ENCODE results near the gene SMG9. TPM values are rescaled to one million over a fixed set of nuclear protein-coding genes. Genes with fewer than 3 reads are reported as not detected.

Gene SMG9
- total RNA-seq, 1 donor from 2014 or later: 126 TPM

GRCh38 chr19:43720936-43721335 lies 33.8 kb downstream of the SMG9 start:
- Histone ChIP-seq H3K27me3 (no peaks in the 10 kb centered on the region), H3K4me3 (no peak overlapping the region), H3K9me3 (no peaks in the 10 kb centered on the region), H3K27ac (no peak overlapping the region), H3K36me3 (no peaks in the 10 kb centered on the region), H3K4me1 (no peaks in the 10 kb centered on the region)
- no peak for DNase-seq (ENCODE audit: low spot score in 2 of 2)
- no peak for TF ChIP-seq CTCF (IDR thresholded peaks at IDR 0.05)
- intact Hi-C loops (cut with DNase I): no loop called here

- H3K36me3 ChIP-seq: no peaks in the 10 kb centered on the region
- H3K27ac ChIP-seq: no peak overlapping the region
- H3K9me3 ChIP-seq: no peaks in the 10 kb centered on the region
- DNase-seq (ENCODE audit: low spot score in 2 of 2): no peak
- TF ChIP-seq CTCF (IDR thresholded peaks at IDR 0.05): no peak
- H3K4me1 ChIP-seq: no peaks in the 10 kb centered on the region
- H3K4me3 ChIP-seq: no peak overlapping the region
- H3K27me3 ChIP-seq: no peaks in the 10 kb centered on the region
- intact Hi-C loops (cut with DNase I): no loop called here
These were observed 34.8 kb downstream of the SMG9 start for GRCh38 chr19:43719918-43720317.

GRCh38 chr19:43719378-43719868 lies 35.3 kb downstream of the SMG9 start:
- Histone ChIP-seq H3K27me3 (no peaks in the 10 kb centered on the region), H3K4me1 (no peaks in the 10 kb centered on the region), H3K36me3 (no peaks in the 10 kb centered on the region), H3K27ac (no peak overlapping the region), H3K9me3 (no peaks in the 10 kb centered on the region), H3K4me3 (no peak overlapping the region)
- DNase-seq (ENCODE audit: low spot score in 2 of 2): no peak
- TF ChIP-seq CTCF (IDR thresholded peaks at IDR 0.05): no peak
- intact Hi-C loops (cut with DNase I): no loop called here

GRCh38 chr19:43718627-43719377 lies 36.0 kb downstream of the SMG9 start:
- H3K27me3 ChIP-seq: no peaks in the 10 kb centered on the region
- H3K9me3 ChIP-seq: no peaks in the 10 kb centered on the region
- intact Hi-C loops (cut with DNase I): no loop called here
- no peak overlapping the region for H3K4me3 ChIP-seq
- no peak for TF ChIP-seq CTCF (IDR thresholded peaks at IDR 0.05)
- no peak overlapping the region for H3K27ac ChIP-seq
- no peaks in the 10 kb centered on the region for H3K36me3 ChIP-seq
- no peaks in the 10 kb centered on the region for H3K4me1 ChIP-seq
- no peak for DNase-seq (ENCODE audit: low spot score in 2 of 2)

- H3K9me3 ChIP-seq: no peaks in the 10 kb centered on the region
- H3K4me3 ChIP-seq: no peak within 1 kb of the TSS
- H3K36me3 ChIP-seq: no peaks in the 10 kb centered on the region
- no peaks in the 10 kb centered on the region for H3K27me3 ChIP-seq
- H3K27ac ChIP-seq: no peak within 1 kb of the TSS
- H3K4me1 ChIP-seq: no peaks in the 10 kb centered on the region
- TF ChIP-seq CTCF (IDR thresholded peaks at IDR 0.05): no peak
- intact Hi-C loops (cut with DNase I): no loop called here
- no peak for DNase-seq (ENCODE audit: low spot score in 2 of 2)
These were observed 39.0 kb downstream of the SMG9 start, which contains the start of gene IRGC for GRCh38 chr19:43715776-43716175. IRGC (plus strand) TSS chr19:43716076; CDS start chr19:43718559, 2,483 bp downstream.

All from ascending aorta (tissue), 2 donors.